Mesothelial cell of epicardium (in vitro differentiated cells): ENCODE data around the gene TAL1. TPM values are rescaled to one million over a fixed set of nuclear protein-coding genes. Genes with fewer than 3 reads are reported as not detected.

ENCODE experiments used
- DNase-seq, 2 experiments: peaks; one replicate each; pipeline ENCODE4 v3.0.0; 2021; ENCODE audit warnings: low spot score in 2 of 2; ENCODE audit not compliant: unreplicated experiment in 2 of 2
- H3K27ac Mint-ChIP-seq: 2 replicates; pipeline ENCODE4 v1.8.0; 2021; ENCODE audit warnings: mixed read lengths
- H3K27me3 Mint-ChIP-seq: 2 replicates; pipeline ENCODE4 v1.8.0; 2021; ENCODE audit warnings: low read depth, mixed read lengths
- H3K36me3 Mint-ChIP-seq: 2 replicates; pipeline ENCODE4 v1.8.0; 2021; ENCODE audit warnings: mixed read lengths
- H3K4me1 Mint-ChIP-seq: 2 replicates; pipeline ENCODE4 v1.8.0; 2021; ENCODE audit warnings: mixed read lengths
- H3K4me3 Mint-ChIP-seq: 2 replicates; pipeline ENCODE4 v1.8.0; 2021; ENCODE audit warnings: mild to moderate bottlenecking, moderate library complexity, mixed read lengths
- H3K9me3 Mint-ChIP-seq: 2 replicates; pipeline ENCODE4 v1.8.0; 2021; ENCODE audit warnings: mixed read lengths
- total RNA-seq: library from RNA; stranded (reverse); gene quantifications from 3 replicates; pipeline ENCODE4 v1.2.1, GENCODE V29; 2021
- TF ChIP-seq, protein P1 (sequence below): fragments of 200-600 bp; sonication (generic); IDR thresholded peaks from one replicate; pipeline ENCODE4 v1.5.0; 2021; ENCODE audit warnings: antibody characterized with exemption; ENCODE audit not compliant: unreplicated experiment

TAL1 gene
- total RNA-seq, 1 donor from 2014 or later = not detected

DNA sequence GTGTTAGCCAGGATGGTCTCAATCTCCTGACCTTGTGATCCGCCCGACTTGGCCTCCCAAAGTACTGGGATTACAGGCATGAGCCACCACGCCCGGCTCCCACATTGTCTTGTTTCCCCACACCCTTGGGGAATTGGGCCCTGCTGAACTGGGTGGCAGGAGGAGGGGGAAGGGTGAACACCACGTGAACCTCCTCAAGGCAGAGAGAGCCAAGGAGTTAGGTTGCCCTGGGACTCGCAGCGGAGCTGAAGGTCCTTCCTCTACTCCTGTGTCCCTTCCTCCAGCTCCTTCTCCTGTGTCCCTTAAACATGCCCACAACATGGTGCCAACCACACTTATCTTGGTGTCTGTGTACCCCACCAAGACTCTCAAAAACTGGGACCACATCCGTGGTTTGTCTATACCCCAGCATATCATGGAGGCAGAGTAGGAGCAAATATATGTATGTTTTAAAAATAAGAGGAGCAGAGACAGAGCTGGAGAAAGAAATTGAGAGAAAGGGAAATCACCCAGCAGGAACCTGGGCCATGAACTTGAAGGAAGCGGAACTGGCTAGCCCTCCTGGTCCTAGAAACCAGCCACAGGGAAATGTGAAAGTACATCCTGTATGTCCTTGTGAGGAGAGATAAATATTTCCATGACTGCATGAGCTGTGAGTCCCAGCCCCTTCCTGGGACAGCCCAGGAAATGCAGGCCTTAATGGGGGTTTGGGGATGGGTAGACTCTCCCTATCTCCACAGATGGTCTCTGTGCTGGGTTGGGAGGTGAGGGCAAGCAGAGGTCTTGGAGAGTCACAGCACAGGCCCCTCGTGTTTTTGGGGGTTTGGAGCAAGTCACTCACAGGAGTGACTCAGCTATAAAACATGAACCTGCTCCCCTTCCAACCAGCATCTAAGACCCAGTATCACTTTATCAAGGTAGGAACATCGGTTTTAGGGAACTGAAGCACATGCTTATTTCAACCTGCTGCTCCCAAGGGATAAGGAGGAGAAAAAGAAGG, 9.4 kb upstream of the TAL1 start:
- H3K36me3 Mint-ChIP-seq = no peaks in the 10 kb centered on the region
- H3K4me1 Mint-ChIP-seq = peaks cover 2% of the 10 kb centered on the region
- H3K9me3 Mint-ChIP-seq = no peaks in the 10 kb centered on the region
- H3K27me3 Mint-ChIP-seq = peaks cover 69% of the 10 kb centered on the region
- TF ChIP-seq, protein P1, sequence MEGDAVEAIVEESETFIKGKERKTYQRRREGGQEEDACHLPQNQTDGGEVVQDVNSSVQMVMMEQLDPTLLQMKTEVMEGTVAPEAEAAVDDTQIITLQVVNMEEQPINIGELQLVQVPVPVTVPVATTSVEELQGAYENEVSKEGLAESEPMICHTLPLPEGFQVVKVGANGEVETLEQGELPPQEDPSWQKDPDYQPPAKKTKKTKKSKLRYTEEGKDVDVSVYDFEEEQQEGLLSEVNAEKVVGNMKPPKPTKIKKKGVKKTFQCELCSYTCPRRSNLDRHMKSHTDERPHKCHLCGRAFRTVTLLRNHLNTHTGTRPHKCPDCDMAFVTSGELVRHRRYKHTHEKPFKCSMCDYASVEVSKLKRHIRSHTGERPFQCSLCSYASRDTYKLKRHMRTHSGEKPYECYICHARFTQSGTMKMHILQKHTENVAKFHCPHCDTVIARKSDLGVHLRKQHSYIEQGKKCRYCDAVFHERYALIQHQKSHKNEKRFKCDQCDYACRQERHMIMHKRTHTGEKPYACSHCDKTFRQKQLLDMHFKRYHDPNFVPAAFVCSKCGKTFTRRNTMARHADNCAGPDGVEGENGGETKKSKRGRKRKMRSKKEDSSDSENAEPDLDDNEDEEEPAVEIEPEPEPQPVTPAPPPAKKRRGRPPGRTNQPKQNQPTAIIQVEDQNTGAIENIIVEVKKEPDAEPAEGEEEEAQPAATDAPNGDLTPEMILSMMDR = no peak
- no peak for DNase-seq
- no peak overlapping the region for H3K27ac Mint-ChIP-seq
- no peak overlapping the region for H3K4me3 Mint-ChIP-seq

DNA sequence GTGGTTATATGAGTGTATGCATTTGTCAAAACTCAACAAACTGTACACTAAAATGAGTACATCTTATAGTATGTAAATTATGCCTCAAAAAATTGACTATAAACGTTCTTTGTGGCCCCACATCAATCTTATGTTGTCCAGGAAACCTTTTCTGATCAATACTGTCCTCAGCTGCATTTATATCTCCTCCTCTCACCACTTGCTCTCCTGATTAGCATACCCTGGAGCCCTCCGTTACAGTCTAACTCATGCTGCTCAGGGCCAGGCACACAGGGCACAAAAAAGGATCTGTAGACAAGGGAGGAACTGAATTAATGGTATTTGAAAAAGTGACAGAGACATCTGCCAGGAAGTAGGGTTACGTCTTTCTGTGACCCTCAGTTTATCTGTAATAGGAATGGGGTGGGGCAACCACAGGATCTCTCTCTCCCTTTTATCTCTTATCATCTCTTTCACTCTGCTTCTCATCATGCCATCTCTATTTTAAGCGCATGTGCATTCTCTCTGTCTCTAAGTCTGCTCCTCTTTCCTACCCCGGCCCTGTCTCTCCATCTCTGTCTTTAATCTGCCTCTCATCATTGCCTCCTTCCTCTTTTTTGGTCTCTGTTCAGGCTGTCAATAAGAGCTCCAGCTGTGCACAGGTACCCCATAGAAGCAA, 7.0 kb upstream of the TAL1 start:
- peaks cover 77% of the 10 kb centered on the region for H3K27me3 Mint-ChIP-seq
- TF ChIP-seq, protein P1 = no peak
- no peaks in the 10 kb centered on the region for H3K36me3 Mint-ChIP-seq
- no peak overlapping the region for H3K27ac Mint-ChIP-seq
- H3K4me1 Mint-ChIP-seq = no peaks in the 10 kb centered on the region
- H3K4me3 Mint-ChIP-seq = no peak overlapping the region
- H3K9me3 Mint-ChIP-seq = no peaks in the 10 kb centered on the region
- DNase-seq = no peak

DNA sequence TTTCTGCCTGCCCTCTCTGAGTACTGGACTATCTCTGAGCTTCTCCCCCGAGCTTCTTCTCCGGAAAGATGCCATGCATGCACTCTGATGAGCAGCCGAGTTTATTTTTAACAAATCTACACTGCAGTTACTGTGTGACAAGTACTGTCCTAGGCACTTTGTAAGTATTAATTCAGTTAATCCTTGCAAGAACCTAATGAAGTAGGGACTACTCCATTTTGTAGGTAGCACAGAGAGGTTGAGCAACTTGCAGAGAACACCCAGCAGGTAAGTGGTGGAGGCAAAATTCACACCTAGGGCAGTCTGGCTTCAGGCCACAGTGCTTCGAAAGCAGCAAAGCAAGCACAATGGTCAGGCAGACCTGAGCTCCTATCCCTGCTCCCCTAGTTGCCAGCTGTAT, 3.8 kb upstream of the TAL1 start:
- no peaks in the 10 kb centered on the region for H3K36me3 Mint-ChIP-seq
- peaks cover 79% of the 10 kb centered on the region for H3K27me3 Mint-ChIP-seq
- no peak for DNase-seq
- H3K4me3 Mint-ChIP-seq = no peak overlapping the region
- H3K4me1 Mint-ChIP-seq = peaks cover 11% of the 10 kb centered on the region
- TF ChIP-seq, protein P1 = no peak
- H3K9me3 Mint-ChIP-seq = no peaks in the 10 kb centered on the region
- no peak overlapping the region for H3K27ac Mint-ChIP-seq

DNA sequence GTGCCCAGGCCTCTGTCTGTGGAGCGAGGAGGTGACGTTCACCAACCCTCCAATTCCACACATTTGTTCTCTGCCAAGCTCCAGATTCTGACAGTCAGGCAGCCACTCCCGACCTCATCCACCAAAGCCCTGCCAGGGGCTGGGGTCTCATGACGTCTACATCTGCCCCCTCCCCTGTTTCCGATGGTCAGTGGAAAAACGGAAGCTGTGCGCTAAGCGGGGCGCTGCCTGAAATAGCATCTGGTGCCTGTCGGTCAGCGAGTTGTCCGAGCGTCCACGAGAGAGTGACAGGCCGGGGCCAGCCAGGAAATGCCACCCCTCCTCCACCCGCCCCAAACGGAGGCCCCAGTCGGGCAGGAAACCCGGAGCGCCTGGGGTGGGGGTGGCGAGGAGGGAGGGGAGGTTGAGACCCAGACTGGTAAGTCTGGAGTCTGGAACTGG, 3.2 kb upstream of the TAL1 start:
- H3K27ac Mint-ChIP-seq = no peak overlapping the region
- no peak overlapping the region for H3K4me3 Mint-ChIP-seq
- H3K9me3 Mint-ChIP-seq = no peaks in the 10 kb centered on the region
- peaks cover 11% of the 10 kb centered on the region for H3K4me1 Mint-ChIP-seq
- DNase-seq = no peak
- H3K27me3 Mint-ChIP-seq = peaks cover 84% of the 10 kb centered on the region
- no peaks in the 10 kb centered on the region for H3K36me3 Mint-ChIP-seq
- TF ChIP-seq, protein P1 = no peak

DNA sequence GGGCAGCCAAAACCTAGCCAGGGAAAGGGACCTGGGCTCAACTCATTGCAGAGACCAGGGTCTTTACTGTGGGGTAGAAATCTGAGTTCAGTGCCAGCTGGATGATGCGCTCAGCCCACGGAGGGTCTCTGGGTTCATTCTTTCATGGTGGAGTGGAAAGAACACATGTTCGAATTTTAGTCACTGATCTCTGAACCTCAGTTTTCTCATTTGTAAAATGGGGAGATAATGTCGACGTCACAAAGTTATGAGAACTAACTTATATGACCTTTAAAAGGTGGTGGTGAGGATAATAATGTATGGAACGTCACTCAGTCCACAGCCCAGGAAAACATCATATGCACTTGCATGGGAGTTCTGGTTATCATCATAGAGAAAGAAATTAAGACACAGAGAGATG, 1.2 kb upstream of the TAL1 start:
- Mint-ChIP-seq H3K27me3 (peaks cover 91% of the 10 kb centered on the region), H3K4me1 (peaks cover 11% of the 10 kb centered on the region), H3K27ac (no peak overlapping the region), H3K4me3 (no peak overlapping the region), H3K9me3 (no peaks in the 10 kb centered on the region), H3K36me3 (no peaks in the 10 kb centered on the region)
- DNase-seq = no peak
- TF ChIP-seq, protein P1 = no peak
